K562 (cell line): ENCODE results near the gene MGST3.

Source experiments
- CTCF ChIP-seq, 3 experiments: IDR thresholded peaks in 2 of 3; conservative IDR thresholded peaks in 1 of 3; 2 replicates each; pipeline ENCODE4 v1.5.1; 2011 to 2012; ENCODE audit warnings: low read length in 3 of 3, mild to moderate bottlenecking in 3 of 3, control low read depth in 2 of 3, improper control_type of control experiment in 1 of 3, inconsistent platforms in 1 of 3, low read depth in 1 of 3, mixed read lengths in 1 of 3, moderate library complexity in 1 of 3; ENCODE audit not compliant: insufficient read depth in 2 of 3
- EZH2 ChIP-seq: IDR thresholded peaks from 2 replicates; pipeline ENCODE4 v1.6.1; 2012; ENCODE audit warnings: low read depth, mild to moderate bottlenecking, inconsistent platforms, low read length, borderline replicate concordance
- TRIM24 ChIP-seq, 2 experiments: fragments of 450-650 bp; IDR thresholded peaks; 2 replicates each; pipeline ENCODE4 v1.6.1; 2016
- ZEB2 ChIP-seq: fragments of 450-650 bp; IDR thresholded peaks from 2 replicates; pipeline ENCODE4 v1.6.1; 2016
- ZFP36 ChIP-seq: fragments of 150-350 bp; IDR thresholded peaks from 2 replicates; pipeline ENCODE4 v1.6.1; 2018; ENCODE audit warnings: low read length, low read depth; ENCODE audit not compliant: partially characterized antibody

- TF ChIP-seq EZH2 (no peak), CTCF (IDR thresholded peaks at IDR 0.05 in 2 of 3, conservative IDR thresholded peaks at IDR 0.05 in 1 of 3; ENCODE audit: insufficient read depth in 2 of 3, low read depth in 1 of 3, low read length in 3 of 3) (no peak), TRIM24 (IDR thresholded peaks at IDR 0.05) (no peak), ZEB2 (no peak), ZFP36 (no peak)
Observed at GRCh38 chr1:165635329-165635728, 4.3 kb downstream of the MGST3 start.
